H1 (cell line): Measurements from ENCODE around the gene RNASET2. TPM values are rescaled to one million over a fixed set of nuclear protein-coding genes. Genes with fewer than 3 reads are reported as not detected.

Experiments used
- CTCF ChIA-PET: fragments of 300-600 bp; sonication (Branson Sonifier 250); formaldehyde crosslinking; loops from one replicate; lab custom pipeline; 2021; ENCODE audit not compliant: partially characterized antibody; lab: Charles Lee
- POLR2A ChIA-PET: fragments of 300-600 bp; sonication (Branson Sonifier 250); formaldehyde crosslinking; loops from one replicate; lab custom pipeline; 2021; ENCODE audit warnings: inconsistent platforms; ENCODE audit not compliant: partially characterized antibody; lab: Charles Lee
- DNase-seq, 2 experiments: peaks; one replicate each; pipeline versions ENCODE4 v3.0.0 to v3.0.0-alpha.2; 2010 to 2022; ENCODE audit warnings: low spot score in 2 of 2, low read depth in 1 of 2, mixed read lengths in 1 of 2
- FAIRE-seq: peaks from 2 replicates; lab custom pipeline; 2011; peaks lifted over from hg19 to GRCh38; lab: Jason Lieb, UNC
- H2AFZ ChIP-seq: 2 replicates; pipeline ENCODE4 v1.8.1; 2012; ENCODE audit warnings: low read length, inconsistent platforms
- H2AK5ac ChIP-seq: 2 replicates; pipeline ENCODE4 v1.6.1; 2013; ENCODE audit warnings: low read depth, low read length
- H2BK120ac ChIP-seq: replicated peaks from 2 replicates; pipeline ENCODE3; 2013; ENCODE audit warnings: low read depth, low read length, inconsistent platforms
- H2BK12ac ChIP-seq: 2 replicates; pipeline ENCODE4 v1.6.1; 2013; ENCODE audit warnings: low read depth, low read length
- H2BK15ac ChIP-seq: 2 replicates; pipeline ENCODE4 v1.6.1; 2013; ENCODE audit warnings: low read length
- H2BK20ac ChIP-seq: 2 replicates; pipeline ENCODE4 v1.6.1; 2013; ENCODE audit warnings: low read length
- H2BK5ac ChIP-seq: 2 replicates; pipeline ENCODE4 v1.6.1; 2013; ENCODE audit warnings: low read depth, low read length
- H3K14ac ChIP-seq: 2 replicates; pipeline ENCODE4 v1.6.1; 2013; ENCODE audit warnings: inconsistent platforms; ENCODE audit not compliant: insufficient read length
- H3K18ac ChIP-seq: 2 replicates; pipeline ENCODE4 v1.6.1; 2013; ENCODE audit warnings: low read length; ENCODE audit errors: extremely low read depth
- H3K23ac ChIP-seq: 2 replicates; pipeline ENCODE4 v1.6.1; 2013; ENCODE audit warnings: inconsistent platforms; ENCODE audit not compliant: insufficient read length
- H3K23me2 ChIP-seq: 2 replicates; pipeline ENCODE4 v1.6.1; 2013; ENCODE audit warnings: low read depth, low read length
- H3K27ac ChIP-seq: 2 replicates; pipeline ENCODE4 v1.6.1; 2011; ENCODE audit warnings: low read depth, low read length, inconsistent platforms
- H3K27me3 ChIP-seq, 4 experiments: replicated peaks in 1 of 4; 1 replicate in 1 of 4; 2 replicates in 3 of 4; pipeline versions ENCODE4 v1.6.1 to v1.8.1; 2011 to 2013; ENCODE audit warnings: low read length in 3 of 4, mild to moderate bottlenecking in 3 of 4, inconsistent platforms in 2 of 4, mixed read lengths in 2 of 4, moderate library complexity in 1 of 4; ENCODE audit not compliant: control insufficient read depth in 3 of 4, insufficient read depth in 3 of 4; ENCODE audit errors: extremely low read depth in 1 of 4
- H3K36me3 ChIP-seq, 4 experiments: 2 replicates each; pipeline versions ENCODE4 v1.6.1 to v1.8.1; 2011 to 2013; ENCODE audit warnings: mild to moderate bottlenecking in 4 of 4, low read length in 3 of 4, moderate library complexity in 2 of 4, control low read depth in 1 of 4, inconsistent platforms in 1 of 4; ENCODE audit not compliant: insufficient read depth in 4 of 4, control insufficient read depth in 2 of 4
- H3K4ac ChIP-seq: replicated peaks from 2 replicates; pipeline ENCODE3; 2013; ENCODE audit warnings: low read length, low read depth, mixed read lengths, inconsistent platforms; ENCODE audit not compliant: insufficient read length
- H3K4me1 ChIP-seq, 4 experiments: replicated peaks in 1 of 4; 1 replicate in 1 of 4; 2 replicates in 3 of 4; pipeline versions ENCODE4 v1.6.1 to v1.8.1; 2011 to 2013; ENCODE audit warnings: low read length in 3 of 4, inconsistent platforms in 2 of 4, mixed read lengths in 1 of 4; ENCODE audit not compliant: insufficient read depth in 4 of 4, control insufficient read depth in 3 of 4
- H3K4me2 ChIP-seq, 2 experiments: 2 replicates each; pipeline versions ENCODE4 v1.6.1 to v1.8.1; 2011 to 2013; ENCODE audit warnings: low read depth in 2 of 2, low read length in 2 of 2, control low read depth in 1 of 2, inconsistent platforms in 1 of 2, mild to moderate bottlenecking in 1 of 2; ENCODE audit not compliant: insufficient read depth in 1 of 2
- H3K4me3 ChIP-seq, 4 experiments: fragments of 200-600, 300-600 bp in 1 of 4; sonication (generic), shearing (Covaris generic), sonication (Bioruptor Twin) in 1 of 4; 2 replicates each; pipeline versions ENCODE4 v1.5.1 to v1.8.1; 2011 to 2016; ENCODE audit warnings: low read length in 4 of 4, low read depth in 3 of 4, control low read depth in 2 of 4, inconsistent platforms in 2 of 4, mild to moderate bottlenecking in 2 of 4, mixed read lengths in 1 of 4, moderate library complexity in 1 of 4; ENCODE audit not compliant: insufficient read depth in 2 of 4; ENCODE audit errors: extremely low read depth in 1 of 4
- H3K56ac ChIP-seq: replicated peaks from 2 replicates; pipeline ENCODE3; 2013; ENCODE audit warnings: low read depth, mild to moderate bottlenecking, mixed read lengths, low read length, inconsistent platforms; ENCODE audit not compliant: insufficient read length
- H3K79me1 ChIP-seq: 2 replicates; pipeline ENCODE4 v1.6.1; 2013; ENCODE audit warnings: low read depth, low read length, control low read depth
- H3K79me2 ChIP-seq, 2 experiments: 2 replicates each; pipeline versions ENCODE4 v1.6.1 to v1.8.1; 2012 to 2013; ENCODE audit warnings: low read length in 2 of 2, mild to moderate bottlenecking in 2 of 2, inconsistent platforms in 1 of 2; ENCODE audit not compliant: insufficient read depth in 2 of 2, control insufficient read depth in 1 of 2
- H3K9ac ChIP-seq, 4 experiments: replicated peaks in 1 of 4; 1 replicate in 1 of 4; 2 replicates in 3 of 4; pipeline versions ENCODE4 v1.6.1 to v1.8.1; 2011 to 2013; ENCODE audit warnings: low read depth in 3 of 4, low read length in 3 of 4, control low read depth in 2 of 4, mild to moderate bottlenecking in 2 of 4, moderate library complexity in 2 of 4, inconsistent platforms in 1 of 4; ENCODE audit errors: extremely low read depth in 1 of 4
- H3K9me3 ChIP-seq, 2 experiments: 2 replicates each; pipeline versions ENCODE4 v1.6.1 to v1.8.1; 2012 to 2013; ENCODE audit warnings: mild to moderate bottlenecking in 2 of 2, moderate library complexity in 2 of 2, control low read depth in 1 of 2, inconsistent platforms in 1 of 2, low read depth in 1 of 2, low read length in 1 of 2, mixed read lengths in 1 of 2; ENCODE audit not compliant: insufficient read depth in 2 of 2
- H4K20me1 ChIP-seq, 2 experiments: replicated peaks in 1 of 2; 2 replicates each; pipeline versions ENCODE3 to v1.8.1; 2011 to 2013; ENCODE audit warnings: inconsistent platforms in 2 of 2, low read length in 2 of 2, mild to moderate bottlenecking in 1 of 2; ENCODE audit not compliant: insufficient read depth in 2 of 2, control insufficient read depth in 1 of 2
- H4K5ac ChIP-seq: 2 replicates; pipeline ENCODE4 v1.6.1; 2013; ENCODE audit warnings: low read length, low read depth, mixed read lengths, inconsistent platforms; ENCODE audit not compliant: insufficient read length
- H4K8ac ChIP-seq: 2 replicates; pipeline ENCODE4 v1.8.0; 2013; ENCODE audit warnings: mild to moderate bottlenecking, moderate library complexity, low read length, inconsistent platforms; ENCODE audit not compliant: insufficient read depth; ENCODE audit errors: extremely low read depth
- H4K91ac ChIP-seq: replicated peaks from 2 replicates; pipeline ENCODE3; 2013; ENCODE audit warnings: low read length, mixed read lengths, inconsistent platforms; ENCODE audit not compliant: insufficient read length
- CBX8 ChIP-seq: fragments of 300-800, 300-1000 bp; sonication (generic); IDR thresholded peaks from 2 replicates; pipeline ENCODE4 v1.7.1; 2016; ENCODE audit warnings: low read depth, low read length, borderline replicate concordance
- CEBPB ChIP-seq: IDR thresholded peaks from 2 replicates; pipeline ENCODE4 v1.6.1; 2012; ENCODE audit warnings: low read depth, low read length
- CHD2 ChIP-seq: IDR thresholded peaks from 2 replicates; pipeline ENCODE4 v1.6.1; 2012; ENCODE audit warnings: low read length, improper control_type of control experiment
- GABPA ChIP-seq: IDR thresholded peaks from 2 replicates; pipeline ENCODE4 v1.6.1; 2011; ENCODE audit warnings: mild to moderate bottlenecking, low read length, moderate library complexity, borderline replicate concordance; ENCODE audit not compliant: insufficient read depth
- KDM4A ChIP-seq: IDR thresholded peaks from one replicate; pipeline ENCODE4 v1.7.1; 2012; ENCODE audit warnings: low read depth, mild to moderate bottlenecking, moderate library complexity, low read length, inconsistent platforms; ENCODE audit not compliant: severe bottlenecking
- NRF1 ChIP-seq: IDR thresholded peaks from 2 replicates; pipeline ENCODE4 v1.6.1; 2011; ENCODE audit warnings: mild to moderate bottlenecking, low read depth, low read length, improper control_type of control experiment
- POLR2A ChIP-seq, 2 experiments: IDR thresholded peaks; 1 replicate in 1 of 2; 2 replicates in 1 of 2; pipeline ENCODE4 v1.6.1; 2011; ENCODE audit warnings: low read depth in 2 of 2, low read length in 2 of 2, mild to moderate bottlenecking in 2 of 2; ENCODE audit errors: control extremely low read depth in 1 of 2
- SIN3A ChIP-seq, 2 experiments: IDR thresholded peaks in 1 of 2; conservative IDR thresholded peaks in 1 of 2; 2 replicates each; pipeline ENCODE4 v1.6.1; 2011 to 2012; ENCODE audit warnings: low read length in 2 of 2, improper control_type of control experiment in 1 of 2, low read depth in 1 of 2, mild to moderate bottlenecking in 1 of 2
- TBP ChIP-seq: IDR thresholded peaks from 2 replicates; pipeline ENCODE4 v1.6.1; 2011; ENCODE audit warnings: low read depth, low read length, improper control_type of control experiment
- TCF12 ChIP-seq: IDR thresholded peaks from 2 replicates; pipeline ENCODE4 v1.6.1; 2011; ENCODE audit warnings: low read depth, mild to moderate bottlenecking, low read length
- ZNF274 ChIP-seq: IDR thresholded peaks from 2 replicates; pipeline ENCODE4 v1.7.0; 2012; ENCODE audit warnings: low read length, borderline replicate concordance; ENCODE audit errors: extremely low read depth
- WGBS, 2 experiments: shearing (Covaris generic) in 1 of 2; methylation state at CpG; one replicate each; pipeline versions ENCODE4 v1.1.6 to v1.1.7; 2013 to 2015; ENCODE audit warnings: low lambda C conversion rate in 2 of 2, mixed read lengths in 2 of 2, inconsistent platforms in 1 of 2, low coverage in 1 of 2, missing lambda C conversion rate in 1 of 2; ENCODE audit not compliant: insufficient replicate concordance in 2 of 2, insufficient coverage in 1 of 2, insufficient read length in 1 of 2; ENCODE audit errors: extremely low coverage in 1 of 2, missing lambda C conversion rate in 1 of 2; 5-methylcytosine and 5-hydroxymethylcytosine counted together
- polyA plus RNA-seq, 7 experiments: library from polyadenylated mRNA; depleted of rRNA in 3 of 7; stranded (reverse) in 5 of 7; unstranded in 2 of 7; fragments of >200 nt in 5 of 7; fragments of 200-250 nt in 2 of 7; gene quantifications; 1 replicate in 5 of 7; 2 replicates in 1 of 7; 4 replicates in 1 of 7; pipeline versions ENCODE4 v1.2.1 to v1.2.3, GENCODE V29; 2011 to 2013; ENCODE audit warnings: missing spikeins in 2 of 7, mixed read lengths in 2 of 7
- total RNA-seq: library from RNA; stranded (reverse); fragmentation: NEBNext Ultra II Directional; extraction: Animal tissue kit (Norgen Biotek cat#: 25700); gene quantifications from 2 replicates; pipeline ENCODE4 v1.2.1, GENCODE V29; 2021
- TF ChIP-seq, protein P1 (sequence below): IDR thresholded peaks from 2 replicates; pipeline ENCODE4 v1.6.1; 2011; ENCODE audit warnings: low read depth, mild to moderate bottlenecking, low read length; ENCODE audit not compliant: insufficient read depth

RNASET2 gene
- total and polyA plus RNA-seq, 2 of the 8 experiments (the other 6 are each of a cell fraction or from before 2014, with no cell fraction given) = 15.7 to 22.9 TPM

DNA sequence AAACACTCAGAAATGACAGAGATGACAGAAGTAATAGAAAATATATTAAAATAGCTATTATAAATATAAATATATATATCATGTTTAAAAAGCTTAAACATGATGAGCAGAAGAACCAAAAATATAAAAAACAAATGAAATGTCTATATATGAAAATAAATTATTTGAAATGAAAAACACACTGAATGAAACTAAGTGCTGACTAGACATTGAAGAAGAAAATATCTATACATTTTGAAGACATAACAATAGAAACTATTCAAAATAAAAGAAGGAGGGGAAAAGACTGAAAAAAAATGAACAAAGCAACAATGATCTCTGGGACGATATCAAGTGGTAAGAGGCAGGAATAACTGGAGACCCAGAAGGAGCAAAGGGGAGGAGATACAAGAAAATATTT is 76.8 kb downstream of the RNASET2 start:
- peaks cover 2 to 7% of the 10 kb centered on the region in 2 experiments; a peak in 2 of 4 replicates for H3K9me3 ChIP-seq

More for the DNA sequence above, 76.8 kb downstream of the RNASET2 start:
- Histone ChIP-seq H3K79me1 (no peaks in the 10 kb centered on the region), H2BK5ac (no peak overlapping the region), H3K23ac (no peak overlapping the region), H3K36me3 (no peaks in the 10 kb centered on the region; a peak in 1 of 8 replicates), H3K4me1 (no peaks in the 10 kb centered on the region), H2BK120ac (no peak overlapping the region), H4K8ac (no peak overlapping the region), H4K20me1 (no peaks in the 10 kb centered on the region), H3K27me3 (no peaks in the 10 kb centered on the region; a peak in 1 of 7 replicates), H3K79me2 (no peaks in the 10 kb centered on the region), H4K5ac (no peak overlapping the region), H3K27ac (no peak overlapping the region), H3K9ac (no peak overlapping the region), H2BK20ac (no peak overlapping the region), H4K91ac (no peak overlapping the region), H3K23me2 (no peaks in the 10 kb centered on the region), H2AK5ac (no peak overlapping the region), H3K14ac (no peak overlapping the region), H2BK15ac (no peak overlapping the region), H2AFZ (no peak overlapping the region), H3K4ac (no peak overlapping the region), H3K4me3 (no peak overlapping the region), H3K18ac (no peak overlapping the region), H2BK12ac (no peak overlapping the region), H3K56ac (no peak overlapping the region), H3K4me2 (no peak overlapping the region)
- DNase-seq (no peak), FAIRE-seq (no peak)
- ChIA-PET CTCF (interaction anchor here (0.6 kb wide), 1 partner anchor 105 kb away, joined by 3 read pairs; no protein-coding TSS in a partner anchor), POLR2A (no interaction called here)
- TF ChIP-seq ZNF274 = no peak
- no peak for TF ChIP-seq CBX8
- TF ChIP-seq, protein P1, sequence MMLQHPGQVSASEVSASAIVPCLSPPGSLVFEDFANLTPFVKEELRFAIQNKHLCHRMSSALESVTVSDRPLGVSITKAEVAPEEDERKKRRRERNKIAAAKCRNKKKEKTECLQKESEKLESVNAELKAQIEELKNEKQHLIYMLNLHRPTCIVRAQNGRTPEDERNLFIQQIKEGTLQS = no peak
- TF ChIP-seq CHD2 = no peak
- TF ChIP-seq SIN3A (conservative IDR thresholded peaks at IDR 0.05 in 1 of 2, IDR thresholded peaks at IDR 0.05 in 1 of 2; ENCODE audit: low read depth in 1 of 2, low read length in 2 of 2) = no peak
- no peak for TF ChIP-seq NRF1
- TF ChIP-seq TCF12 = no peak
- no peak for TF ChIP-seq TBP
- TF ChIP-seq CEBPB = no peak
- TF ChIP-seq KDM4A = no peak
- TF ChIP-seq GABPA = no peak
- no peak for TF ChIP-seq POLR2A (IDR thresholded peaks at IDR 0.05; ENCODE audit: control extremely low read depth in 1 of 2, low read depth in 2 of 2, low read length in 2 of 2)
- WGBS, 2 experiments = 100% methylated on average over 1 of the region's 1 CpG; no CpG with 5 or more reads in 1 of the 2 experiments
